ENCODE measurements around the gene PHOSPHO1. TPM values are rescaled to one million over a fixed set of nuclear protein-coding genes. Genes with fewer than 3 reads are reported as not detected.

PHOSPHO1 gene
- total and polyA plus RNA-seq, 2 of the 13 experiments (the other 11 are each of a cell fraction or from before 2014, with no cell fraction given), result not detected

- TF ChIP-seq NR2F1 (CRISPR knock-in tag; IDR thresholded peaks at IDR 0.05), result peak; percentile 49 to 64; a peak in 2 of 4 replicates
- no peak for TF ChIP-seq SYNCRIP (IDR thresholded peaks at IDR 0.05; ENCODE audit: insufficient read depth, low read depth, low read length)
- TF ChIP-seq ZBTB8A (CRISPR knock-in tag; IDR thresholded peaks at IDR 0.05; ENCODE audit: borderline replicate concordance, low read depth), result no peak
- no peak for TF ChIP-seq NFKB2 (CRISPR knock-in tag; IDR thresholded peaks at IDR 0.05; ENCODE audit: borderline replicate concordance)
- TF ChIP-seq CSRNP2 (CRISPR knock-in tag; conservative IDR thresholded peaks at IDR 0.05; ENCODE audit: low read depth), result no peak
- no peak for TF ChIP-seq ZNF431 (CRISPR knock-in tag; IDR thresholded peaks at IDR 0.05; ENCODE audit: borderline replicate concordance, low read depth)
- peak; percentile 55; the same call in 1 of the 2 replicates for TF ChIP-seq TBX3 (IDR thresholded peaks at IDR 0.05; ENCODE audit: borderline replicate concordance)
- no peak for TF ChIP-seq MIER2 (CRISPR knock-in tag; IDR thresholded peaks at IDR 0.05)
- TF ChIP-seq ZNF746 (CRISPR knock-in tag; IDR thresholded peaks at IDR 0.05), result no peak
- no peak for TF ChIP-seq DDIT3 (CRISPR knock-in tag; IDR thresholded peaks at IDR 0.05)
- 0 out of 4 replicates have a peak, but pooled peaks of 1 of the 2 experiments have one; percentile 29 for TF ChIP-seq ATF4 (CRISPR knock-in tag; IDR thresholded peaks at IDR 0.05)
- no peak for TF ChIP-seq ZSCAN22 (CRISPR knock-in tag; IDR thresholded peaks at IDR 0.05)
- TF ChIP-seq, protein P1, sequence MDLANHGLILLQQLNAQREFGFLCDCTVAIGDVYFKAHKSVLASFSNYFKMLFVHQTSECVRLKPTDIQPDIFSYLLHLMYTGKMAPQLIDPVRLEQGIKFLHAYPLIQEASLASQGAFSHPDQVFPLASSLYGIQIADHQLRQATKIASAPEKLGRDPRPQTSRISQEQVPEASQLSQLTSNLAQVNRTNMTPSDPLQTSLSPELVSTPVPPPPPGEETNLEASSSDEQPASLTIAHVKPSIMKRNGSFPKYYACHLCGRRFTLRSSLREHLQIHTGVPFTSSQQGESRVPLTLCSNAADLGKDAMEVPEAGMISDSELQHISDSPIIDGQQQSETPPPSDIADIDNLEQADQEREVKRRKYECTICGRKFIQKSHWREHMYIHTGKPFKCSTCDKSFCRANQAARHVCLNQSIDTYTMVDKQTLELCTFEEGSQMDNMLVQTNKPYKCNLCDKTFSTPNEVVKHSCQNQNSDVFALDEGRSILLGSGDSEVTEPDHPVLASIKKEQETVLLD (CRISPR knock-in tag; IDR thresholded peaks at IDR 0.05; ENCODE audit: low read depth), result no peak
- no peak for TF ChIP-seq ZNF451 (CRISPR knock-in tag; IDR thresholded peaks at IDR 0.05)
- no peak for TF ChIP-seq ZNF326 (CRISPR knock-in tag; IDR thresholded peaks at IDR 0.05; ENCODE audit: borderline replicate concordance)
- no peak for TF ChIP-seq ZNF484 (CRISPR knock-in tag; IDR thresholded peaks at IDR 0.05; ENCODE audit: borderline replicate concordance, low read depth)
- no peak for TF ChIP-seq ZNF253 (CRISPR knock-in tag; IDR thresholded peaks at IDR 0.05; ENCODE audit: borderline replicate concordance)
- no peak for TF ChIP-seq ZNF382 (CRISPR knock-in tag; IDR thresholded peaks at IDR 0.05; ENCODE audit: borderline replicate concordance)
- no peak for TF ChIP-seq CCAR2 (optimal IDR thresholded peaks at IDR 0.05; ENCODE audit: low read depth, low read length)
- TF ChIP-seq ELK4 (CRISPR knock-in tag; IDR thresholded peaks at IDR 0.05; ENCODE audit: borderline replicate concordance), result no peak
- no peak for TF ChIP-seq KMT2A (CRISPR knock-in tag; IDR thresholded peaks at IDR 0.05)
- no peak for TF ChIP-seq ZNF816 (CRISPR knock-in tag; IDR thresholded peaks at IDR 0.05; ENCODE audit: borderline replicate concordance)
- no peak for TF ChIP-seq ZBTB39 (CRISPR knock-in tag; IDR thresholded peaks at IDR 0.05)
Measured at GRCh38 chr17:49277638-49278037, 47.1 kb upstream of the PHOSPHO1 start (continued).
